Activated gamma-delta T cell (primary cell): ENCODE results near the gene MEGF8.

ENCODE experiments used
- DNase-seq: peaks from one replicate; lab custom pipeline; 2025; lab: John Stamatoyannopoulos, UW

MEGF8 gene

DNA sequence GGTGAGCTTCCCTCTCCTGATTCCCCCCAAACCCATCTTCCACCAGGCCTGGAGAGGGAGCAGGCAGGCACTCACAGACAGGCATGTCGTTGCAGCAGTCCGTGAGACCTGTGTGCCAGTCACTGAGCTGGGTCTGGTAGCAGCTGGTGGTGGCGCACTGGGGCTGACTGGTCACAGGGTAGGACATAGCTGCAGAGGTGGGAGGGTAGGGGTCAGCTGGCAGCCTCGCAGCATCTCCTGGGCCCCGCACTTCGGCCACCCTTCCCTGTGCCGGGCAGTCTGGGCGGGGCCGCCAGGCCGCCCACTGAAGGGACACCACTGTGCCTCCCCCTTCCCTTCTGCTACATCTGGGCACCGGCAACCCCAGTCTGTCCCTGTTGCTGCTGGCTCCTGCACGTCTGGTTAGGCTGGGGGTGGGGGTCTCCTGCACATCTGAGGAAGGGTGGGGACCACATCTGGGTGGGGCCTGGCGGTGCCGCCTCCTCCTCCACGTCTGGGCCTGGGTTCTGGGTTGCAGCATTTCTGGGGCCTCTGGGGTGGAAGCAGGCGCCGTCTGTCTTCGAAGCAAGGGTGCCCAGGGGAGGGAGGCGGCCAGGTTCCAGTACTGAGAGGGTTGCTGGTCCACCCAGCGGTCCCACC is 63.5 kb downstream of the MEGF8 start:
- DNase-seq: no peak

- no peak for DNase-seq
These were observed 64.5 kb downstream of the MEGF8 start, which contains the start of gene CNFN for GRCh38 chr19:42389899-42390298. Gene CNFN, minus strand, starts transcription at chr19:42390297. Its CDS starts 1,260 bp downstream, at chr19:42389037.

DNA sequence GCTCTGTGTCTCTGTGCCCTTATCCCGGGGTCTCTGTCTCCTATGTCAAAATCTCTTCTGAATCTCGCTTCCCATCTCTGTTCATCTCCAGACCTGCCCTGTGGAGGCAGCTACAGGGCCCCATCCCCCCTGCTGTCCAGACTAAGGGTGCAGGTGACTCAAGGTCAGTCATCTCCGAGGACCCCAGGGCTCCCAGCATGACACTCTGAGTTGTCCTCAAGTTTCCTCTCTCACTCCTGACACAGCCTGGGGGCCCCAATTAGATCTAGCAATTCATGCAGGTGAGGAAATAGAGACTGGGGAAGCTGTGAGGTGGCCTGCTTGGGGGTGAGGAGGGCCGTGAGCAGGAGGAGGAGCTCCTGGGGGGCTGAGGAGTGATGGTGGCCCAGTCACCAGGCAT is 66.7 kb downstream of the MEGF8 start:
- DNase-seq: no peak

DNA sequence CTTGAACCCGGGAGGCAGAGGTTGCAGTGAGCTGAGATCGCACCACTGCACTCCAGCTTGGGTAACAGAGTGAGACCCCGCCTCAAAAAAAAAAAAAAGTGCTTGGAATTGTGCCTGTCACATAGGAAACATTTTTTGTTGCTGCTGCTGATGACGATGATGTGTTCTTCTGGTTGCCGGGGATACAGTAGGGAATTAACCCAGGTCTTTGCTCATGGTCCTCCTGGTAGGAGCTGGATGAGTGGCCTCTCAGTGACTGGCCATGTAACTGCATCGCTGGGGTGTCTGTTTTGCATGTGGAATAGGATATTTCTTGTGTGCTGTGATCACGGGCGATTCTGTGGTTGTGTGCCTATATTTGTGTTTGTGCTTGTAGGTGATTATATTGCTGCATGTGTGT is 69.3 kb downstream of the MEGF8 start:
- DNase-seq: no peak

GRCh38 chr19:42396381-42397262 is 71.2 kb downstream of the MEGF8 start:
- peak; percentile 83 for DNase-seq

DNA sequence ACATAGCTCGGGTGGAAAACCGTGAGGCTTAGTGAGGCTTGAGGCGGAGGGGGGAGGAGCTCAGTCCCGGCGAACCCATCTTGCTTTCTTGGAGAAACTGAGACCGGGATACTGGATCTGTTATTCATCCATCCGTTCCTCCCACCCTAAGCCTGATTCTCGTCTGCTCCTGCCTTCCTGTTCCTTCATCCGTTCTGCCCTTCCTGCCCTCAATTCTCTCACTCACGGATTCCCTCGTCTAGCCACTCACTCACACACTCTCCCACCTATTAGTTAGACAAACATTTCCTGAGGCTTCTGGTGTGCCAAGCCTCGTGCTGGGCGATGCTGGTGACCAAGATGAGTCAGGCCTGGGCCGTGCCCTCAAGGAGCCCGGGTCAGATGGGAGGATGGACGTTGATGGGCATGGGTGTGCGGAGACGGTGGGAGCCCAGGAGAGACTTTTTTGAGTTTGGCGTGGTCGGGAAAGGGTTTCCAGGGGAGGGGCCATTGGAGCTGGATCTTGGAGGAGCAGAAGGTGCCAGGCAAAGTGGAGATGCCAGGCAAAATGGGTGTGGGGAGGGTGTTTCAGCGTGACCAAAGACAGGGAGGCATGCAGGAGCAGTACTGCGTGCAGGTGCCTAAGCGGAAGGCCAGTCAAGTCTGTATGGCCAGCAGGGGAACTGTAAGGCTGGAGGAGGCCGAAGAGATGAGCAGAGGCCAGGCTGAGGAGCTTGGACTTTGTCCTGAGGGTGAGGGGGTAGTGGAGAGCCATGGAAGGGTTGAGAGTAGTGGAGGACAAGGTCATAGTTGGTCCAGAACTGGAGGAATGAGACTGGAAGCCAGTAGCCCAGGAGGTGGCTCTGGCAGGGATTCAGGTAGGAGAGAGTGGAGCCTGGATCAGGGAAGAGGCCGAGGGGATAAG is 72.1 kb downstream of the MEGF8 start:
- no peak for DNase-seq

DNA sequence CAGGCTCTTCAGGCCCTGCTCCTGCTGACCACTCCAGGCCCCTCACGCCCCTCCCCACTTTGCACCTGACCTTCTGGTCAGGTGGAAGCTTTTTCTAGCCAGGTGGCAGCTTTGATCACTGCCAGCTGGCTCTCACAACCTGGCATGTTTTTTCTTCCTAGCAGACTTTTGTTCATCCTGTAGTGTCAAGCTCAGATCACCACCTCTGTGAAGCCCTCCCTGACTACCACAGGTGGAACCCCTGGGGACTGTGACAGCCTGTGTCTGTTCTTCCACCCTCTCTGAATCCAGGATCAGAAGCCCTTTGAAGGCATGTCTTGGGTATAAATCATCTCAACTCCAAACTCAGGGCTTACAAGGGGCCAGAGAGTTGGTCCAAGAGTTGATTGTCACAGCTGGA is 75.0 kb downstream of the MEGF8 start:
- no peak for DNase-seq

- DNase-seq: peak; percentile 50
These were observed 76.2 kb downstream of the MEGF8 start for GRCh38 chr19:42401365-42402303.

DNA sequence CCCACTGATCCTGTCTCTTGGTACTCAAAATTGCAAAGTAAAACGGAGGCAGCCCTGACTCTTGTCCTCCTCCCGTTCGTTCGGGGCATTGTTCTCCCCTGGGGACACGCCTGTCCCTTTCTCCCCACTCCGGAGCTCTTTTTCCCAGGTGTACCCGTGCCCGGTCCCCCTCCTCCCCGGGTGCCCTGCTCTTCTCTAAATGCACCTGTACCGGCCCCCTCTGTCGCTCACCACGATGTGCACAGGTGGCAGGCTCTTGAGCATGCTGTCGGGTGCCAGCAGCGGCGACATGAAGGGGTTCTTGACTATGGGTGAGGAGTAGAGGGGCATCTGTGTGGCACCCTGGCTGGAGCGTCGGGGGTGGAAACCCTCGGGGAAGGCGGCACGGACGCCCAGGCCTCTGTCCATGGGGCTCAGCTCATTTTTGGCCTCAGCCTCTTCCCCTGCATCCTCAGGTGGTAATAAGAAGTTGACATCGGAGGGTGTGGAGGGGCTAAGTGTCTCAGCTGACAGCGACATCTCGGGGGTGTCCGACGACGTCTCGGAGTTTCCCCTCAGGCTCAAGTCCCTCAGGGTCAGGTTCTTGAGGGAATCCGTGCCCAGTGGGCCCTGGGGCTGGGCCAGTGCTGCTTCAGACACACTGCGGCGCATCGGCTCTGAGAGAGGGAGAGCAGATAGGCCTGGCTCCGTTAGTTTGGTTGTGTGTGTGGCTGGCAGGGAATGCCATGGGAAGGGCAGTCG is 77.1 kb downstream of the MEGF8 start:
- DNase-seq: no peak

DNA sequence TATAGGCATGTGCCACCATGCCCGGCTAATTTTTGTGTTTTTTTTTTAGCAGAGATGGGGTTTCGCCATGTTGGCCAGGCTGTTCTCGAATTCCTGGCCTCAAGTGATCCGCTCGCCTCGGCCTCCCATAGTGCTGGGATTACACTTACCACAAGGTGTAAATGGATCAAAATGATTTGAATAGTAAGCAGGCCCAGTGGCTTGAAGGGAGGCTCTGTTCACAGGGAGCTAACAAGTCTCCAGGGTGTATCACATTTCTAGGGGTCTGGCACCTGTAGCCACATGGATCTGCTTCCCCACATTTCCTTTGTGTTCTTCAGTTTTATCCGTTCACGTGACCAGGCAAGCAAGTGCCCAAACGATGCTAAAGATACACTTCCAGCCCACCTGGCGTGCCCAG is 78.2 kb downstream of the MEGF8 start:
- DNase-seq: no peak

GRCh38 chr19:42406111-42406510 is 80.7 kb downstream of the MEGF8 start:
- DNase-seq: no peak

DNA sequence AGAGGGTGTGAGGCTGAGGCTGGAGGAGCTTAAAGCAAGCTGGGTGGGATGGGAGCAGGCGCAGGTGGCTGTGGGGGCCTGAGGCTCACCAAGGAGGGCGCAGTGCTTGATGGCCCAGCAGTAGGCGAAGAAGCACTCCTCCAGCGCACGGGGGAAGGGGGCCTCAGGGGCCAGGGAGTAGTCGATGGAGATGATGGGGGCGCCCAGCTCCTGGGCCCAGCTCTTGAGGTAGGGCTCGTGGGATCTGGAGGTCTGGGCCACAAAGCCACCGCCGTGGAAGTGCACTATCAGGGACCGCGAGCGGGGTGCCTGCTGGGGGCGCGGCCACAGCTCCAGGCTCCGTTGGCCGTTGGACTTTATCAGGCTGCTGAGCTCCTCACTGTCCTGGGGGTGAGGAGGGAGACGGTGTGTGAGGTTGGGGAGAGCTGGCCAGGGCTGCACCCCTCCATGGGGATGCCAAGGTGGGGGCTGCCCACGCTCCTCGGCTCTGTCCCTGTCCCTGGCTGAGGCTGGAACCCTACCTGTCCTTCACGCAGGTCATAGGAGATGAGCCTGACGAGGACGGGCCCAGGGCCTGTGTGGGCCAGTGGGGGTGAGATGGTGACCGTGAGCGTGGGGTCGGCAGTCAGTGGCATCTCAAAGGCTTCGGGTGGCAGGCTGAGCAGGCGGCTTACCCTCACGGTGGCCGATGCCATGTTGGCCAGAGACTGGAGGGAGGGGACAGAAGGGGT is 81.8 kb downstream of the MEGF8 start:
- DNase-seq: no peak

DNA sequence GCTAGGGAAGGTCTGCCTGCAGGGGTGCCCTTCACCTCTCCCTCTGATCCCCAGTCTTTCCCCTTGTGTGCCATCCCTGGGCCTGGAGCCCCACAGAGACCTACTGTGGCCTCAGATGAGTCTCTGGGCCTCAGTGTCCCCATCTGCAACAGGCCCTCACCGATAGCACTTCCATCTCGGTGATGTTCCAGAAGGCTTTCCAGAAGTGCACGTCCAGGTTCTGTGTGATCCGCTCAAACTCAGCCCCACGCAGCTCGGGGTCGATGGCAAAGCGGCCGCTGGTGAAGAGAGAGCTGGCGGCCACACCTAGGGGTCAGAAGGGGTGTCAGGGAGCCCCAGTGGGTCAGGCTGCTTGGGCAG is 82.4 kb downstream of the MEGF8 start:
- no peak for DNase-seq

DNA sequence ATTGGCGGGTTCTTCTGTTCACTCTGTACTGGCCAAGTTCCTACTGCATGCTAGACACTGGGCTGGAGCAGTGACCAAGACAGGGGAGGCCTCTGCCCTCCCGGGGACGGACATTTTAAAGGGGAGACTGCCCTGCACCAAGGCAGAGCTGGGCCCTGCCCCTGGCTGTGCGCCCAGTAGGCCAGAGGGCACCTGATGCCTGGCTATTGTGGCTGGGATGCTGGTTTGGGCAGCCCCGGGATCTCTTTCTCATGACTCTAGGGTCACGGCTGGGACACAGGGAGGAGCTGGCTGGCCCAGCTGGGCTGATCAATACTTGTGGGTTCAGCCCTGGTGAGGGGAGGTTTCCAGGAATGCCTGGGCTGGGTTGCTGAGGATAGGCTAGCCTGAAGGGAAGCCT is 84.0 kb downstream of the MEGF8 start:
- DNase-seq: no peak

DNA sequence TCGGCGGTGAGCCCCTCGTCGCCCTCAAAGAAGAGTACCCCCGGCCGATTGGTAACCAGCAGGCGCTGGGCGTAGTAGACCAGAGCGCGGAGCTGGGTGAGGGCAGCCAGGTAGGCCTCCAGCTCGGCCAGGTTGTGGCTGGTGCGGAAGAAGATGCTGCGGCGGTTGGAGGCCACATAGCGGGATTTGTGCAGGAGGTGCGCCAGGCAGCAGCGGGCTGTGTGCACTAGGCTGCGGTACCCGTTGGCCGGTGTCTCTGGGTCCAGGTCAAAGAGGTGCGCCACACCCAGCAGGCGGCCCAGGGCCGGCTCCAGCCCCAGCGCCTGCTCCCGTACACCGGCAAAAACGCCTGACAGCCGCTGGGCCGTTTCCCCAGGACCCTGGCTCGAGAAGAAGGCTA is 84.9 kb downstream of the MEGF8 start:
- no peak for DNase-seq

- no peak for DNase-seq
These were observed 86.2 kb downstream of the MEGF8 start for GRCh38 chr19:42411581-42412178.

- no peak for DNase-seq
These were observed 86.8 kb downstream of the MEGF8 start for GRCh38 chr19:42412227-42412626.

GRCh38 chr19:42412661-42413076 is 87.2 kb downstream of the MEGF8 start:
- no peak for DNase-seq

DNA sequence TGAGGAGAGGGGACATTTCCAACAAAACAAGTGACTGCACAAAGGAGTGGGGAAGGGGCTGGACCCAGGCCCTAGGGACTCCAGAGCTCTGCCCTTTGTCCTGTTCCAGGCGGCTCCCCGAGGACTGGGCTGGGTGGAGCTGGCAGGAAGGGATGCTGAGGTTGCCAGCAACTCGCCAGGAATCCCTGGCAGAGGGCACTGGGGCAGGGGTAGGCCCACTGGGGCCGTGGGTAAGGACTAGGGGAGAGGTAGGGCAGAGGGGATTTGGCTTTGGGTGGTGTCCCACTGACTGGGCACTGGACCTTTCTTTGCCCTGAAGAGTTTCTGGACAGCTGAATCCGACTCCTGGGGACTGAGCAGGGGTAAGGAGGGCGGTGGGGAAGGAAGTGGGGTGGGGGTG is 93.9 kb downstream of the MEGF8 start:
- no peak for DNase-seq
